Mesenchymal stem cell (in vitro differentiated cells and primary cell): Measurements from ENCODE around the gene XIST.
"Not testable (repeated sequence)": the region's sequence is repeated elsewhere in the genome, so short reads cannot be mapped to it uniquely, and the experiment has no call there.

Source experiments
- DNase-seq: peaks from one replicate; pipeline ENCODE4 v3.0.0-alpha.2; 2013
- H2AFZ ChIP-seq: one replicate; pipeline ENCODE4 v1.6.1; 2013; ENCODE audit warnings: low read depth, mild to moderate bottlenecking, control low read depth, inconsistent platforms, low read length, moderate library complexity
- H2AK5ac ChIP-seq: 2 replicates; pipeline ENCODE4 v1.6.1; 2013; ENCODE audit warnings: low read length, moderate library complexity, mild to moderate bottlenecking, inconsistent platforms; ENCODE audit not compliant: severe bottlenecking
- H2BK120ac ChIP-seq: one replicate; pipeline ENCODE4 v1.6.1; 2013; ENCODE audit warnings: low read depth, mild to moderate bottlenecking, inconsistent platforms, low read length, moderate library complexity
- H2BK12ac ChIP-seq, 2 experiments: one replicate each; pipeline ENCODE4 v1.6.1; 2013; ENCODE audit warnings: inconsistent platforms in 2 of 2, low read length in 2 of 2, mild to moderate bottlenecking in 2 of 2, moderate library complexity in 2 of 2, control low read depth in 1 of 2
- H2BK15ac ChIP-seq: one replicate; pipeline ENCODE4 v1.6.1; 2013; ENCODE audit warnings: mild to moderate bottlenecking, low read depth, inconsistent platforms; ENCODE audit not compliant: poor library complexity, severe bottlenecking
- H2BK5ac ChIP-seq: 2 replicates; pipeline ENCODE4 v1.6.1; 2013; ENCODE audit warnings: low read depth, mild to moderate bottlenecking, low read length, control low read depth, inconsistent platforms; ENCODE audit not compliant: poor library complexity, severe bottlenecking
- H3K14ac ChIP-seq, 2 experiments: one replicate each; pipeline ENCODE4 v1.6.1; 2013; ENCODE audit warnings: inconsistent platforms in 2 of 2, low read length in 2 of 2, control low read depth in 1 of 2, mild to moderate bottlenecking in 1 of 2, moderate library complexity in 1 of 2
- H3K18ac ChIP-seq, 2 experiments: one replicate each; pipeline ENCODE4 v1.6.1; 2013; ENCODE audit warnings: inconsistent platforms in 2 of 2, low read length in 2 of 2, control low read depth in 1 of 2, low read depth in 1 of 2, mild to moderate bottlenecking in 1 of 2
- H3K23ac ChIP-seq, 2 experiments: one replicate each; pipeline ENCODE4 v1.6.1; 2013; ENCODE audit warnings: inconsistent platforms in 2 of 2, low read length in 2 of 2, mild to moderate bottlenecking in 2 of 2, moderate library complexity in 2 of 2, control low read depth in 1 of 2
- H3K27ac ChIP-seq: 2 replicates; pipeline ENCODE4 v1.5.1; 2013; ENCODE audit warnings: mild to moderate bottlenecking, moderate library complexity, low read length, control low read depth, inconsistent platforms; ENCODE audit not compliant: poor library complexity, severe bottlenecking
- H3K27me3 ChIP-seq, 2 experiments: 2 replicates each; pipeline versions ENCODE4 v1.6.1 to v1.7.0; 2013; ENCODE audit warnings: low read length in 2 of 2, mild to moderate bottlenecking in 2 of 2, moderate library complexity in 2 of 2, control low read depth in 1 of 2, inconsistent platforms in 1 of 2; ENCODE audit not compliant: control insufficient read depth in 1 of 2, insufficient read depth in 1 of 2
- H3K36me3 ChIP-seq, 2 experiments: 2 replicates each; pipeline versions ENCODE4 v1.6.1 to v1.7.0; 2013; ENCODE audit warnings: low read length in 2 of 2, control low read depth in 1 of 2, inconsistent platforms in 1 of 2, low read depth in 1 of 2, mild to moderate bottlenecking in 1 of 2; ENCODE audit not compliant: insufficient read depth in 2 of 2, control insufficient read depth in 1 of 2
- H3K4ac ChIP-seq, 2 experiments: one replicate each; pipeline ENCODE4 v1.6.1; 2013; ENCODE audit warnings: inconsistent platforms in 2 of 2, low read length in 2 of 2, mild to moderate bottlenecking in 2 of 2, moderate library complexity in 2 of 2, control low read depth in 1 of 2, low read depth in 1 of 2
- H3K4me1 ChIP-seq: 2 replicates; pipeline ENCODE4 v1.6.1; 2013; ENCODE audit warnings: low read depth, low read length, control low read depth; ENCODE audit not compliant: control insufficient read depth, insufficient read depth
- H3K4me2 ChIP-seq: 2 replicates; pipeline ENCODE4 v1.6.1; 2013; ENCODE audit warnings: low read length, mild to moderate bottlenecking, inconsistent platforms; ENCODE audit not compliant: poor library complexity, severe bottlenecking
- H3K4me3 ChIP-seq, 2 experiments: 2 replicates each; pipeline versions ENCODE4 v1.5.1 to v1.7.0; 2013; ENCODE audit warnings: low read length in 2 of 2, mild to moderate bottlenecking in 2 of 2, control low read depth in 1 of 2, low read depth in 1 of 2; ENCODE audit not compliant: insufficient read depth in 1 of 2
- H3K79me1 ChIP-seq: replicated peaks from 2 replicates; pipeline ENCODE4 v1.6.1; 2013; ENCODE audit warnings: mild to moderate bottlenecking, control low read depth, low read length, inconsistent platforms; ENCODE audit not compliant: poor library complexity, severe bottlenecking
- H3K9ac ChIP-seq: 2 replicates; pipeline ENCODE4 v1.7.0; 2013; ENCODE audit warnings: mild to moderate bottlenecking, low read length, moderate library complexity
- H3K9me3 ChIP-seq: 2 replicates; pipeline ENCODE4 v1.7.0; 2013; ENCODE audit warnings: mild to moderate bottlenecking, low read length; ENCODE audit not compliant: control insufficient read depth
- H4K8ac ChIP-seq: one replicate; pipeline ENCODE4 v1.6.1; 2013; ENCODE audit warnings: inconsistent platforms, mild to moderate bottlenecking, low read length, moderate library complexity
- H4K91ac ChIP-seq: one replicate; pipeline ENCODE4 v1.6.1; 2013; ENCODE audit warnings: mild to moderate bottlenecking, low read length, inconsistent platforms
- WGBS: methylation state at CpG from one replicate; pipeline ENCODE4 v1.1.7; 2013; ENCODE audit warnings: mixed read lengths; 5-methylcytosine and 5-hydroxymethylcytosine counted together

XIST gene

GRCh38 chrX:73821921-73822559 is 30.5 kb downstream of the XIST start:
- Histone ChIP-seq H3K4ac (no peak overlapping the region), H2BK120ac (no peak overlapping the region), H3K36me3 (peaks cover 0 to 58% of the 10 kb centered on the region in 2 experiments), H3K27me3 (no peaks in the 10 kb centered on the region), H2BK15ac (no peak overlapping the region), H3K79me1 (no peaks in the 10 kb centered on the region), H4K91ac (no peak overlapping the region), H3K14ac (no peak overlapping the region), H4K8ac (no peak overlapping the region), H3K4me3 (no peak overlapping the region), H3K4me1 (no peaks in the 10 kb centered on the region), H3K18ac (no peak overlapping the region), H2BK12ac (no peak overlapping the region), H3K23ac (no peak overlapping the region), H3K9ac (no peak overlapping the region), H2AK5ac (no peak overlapping the region), H2BK5ac (no peak overlapping the region), H2AFZ (no peak overlapping the region), H3K27ac (no peak overlapping the region), H3K9me3 (no peaks in the 10 kb centered on the region), H3K4me2 (no peak overlapping the region)
- WGBS = 100% methylated on average over 1 of the region's 4 CpGs
- no peak for DNase-seq

- H3K4me2 ChIP-seq, H3K79me1 ChIP-seq, H2BK5ac ChIP-seq, H2AK5ac ChIP-seq, H2BK15ac ChIP-seq, H3K4me1 ChIP-seq, H2AFZ ChIP-seq, H3K9ac ChIP-seq, H3K27me3 ChIP-seq, H3K18ac ChIP-seq, H2BK12ac ChIP-seq, H3K14ac ChIP-seq, H3K27ac ChIP-seq, H2BK120ac ChIP-seq, H3K4me3 ChIP-seq, H3K23ac ChIP-seq, DNase-seq, H4K91ac ChIP-seq, H4K8ac ChIP-seq, H3K4ac ChIP-seq, H3K9me3 ChIP-seq: not testable (repeated sequence)
- 92% methylated on average over 6 of the region's 10 CpGs for WGBS
- peaks cover 0 to 39% of the 10 kb centered on the region in 2 experiments for H3K36me3 ChIP-seq
Observed at GRCh38 chrX:73819864-73820558, 32.5 kb downstream of the XIST start.

- no peak for DNase-seq
- Histone ChIP-seq H3K27ac (no peak overlapping the region), H2BK5ac (no peak overlapping the region), H2AK5ac (no peak overlapping the region), H2BK15ac (no peak overlapping the region), H3K4ac (no peak overlapping the region), H3K4me1 (no peaks in the 10 kb centered on the region), H2AFZ (no peak overlapping the region), H3K14ac (no peak overlapping the region), H4K91ac (no peak overlapping the region), H2BK120ac (no peak overlapping the region), H3K9me3 (no peaks in the 10 kb centered on the region), H4K8ac (no peak overlapping the region), H3K27me3 (no peaks in the 10 kb centered on the region), H3K4me3 (no peak overlapping the region), H3K18ac (no peak overlapping the region), H3K36me3 (peaks cover 0 to 26% of the 10 kb centered on the region in 2 experiments), H3K79me1 (no peaks in the 10 kb centered on the region), H2BK12ac (no peak overlapping the region), H3K23ac (no peak overlapping the region), H3K4me2 (no peak overlapping the region), H3K9ac (no peak overlapping the region)
- 88% methylated on average over 2 of the region's 3 CpGs for WGBS
Observed at GRCh38 chrX:73818200-73819116, 34.1 kb downstream of the XIST start.
